GM18858 (cell line): ENCODE results near the gene CALR3.
"Not testable (repeated sequence)": the region's sequence is repeated elsewhere in the genome, so short reads cannot be mapped to it uniquely, and the experiment has no call there.

Source experiments
- ATAC-seq: cut with Tn5 transposase; IDR thresholded peaks from one replicate; pipeline ENCODE4 v1.9.1; 2021; ENCODE audit not compliant: unreplicated experiment

CALR3 gene

DNA sequence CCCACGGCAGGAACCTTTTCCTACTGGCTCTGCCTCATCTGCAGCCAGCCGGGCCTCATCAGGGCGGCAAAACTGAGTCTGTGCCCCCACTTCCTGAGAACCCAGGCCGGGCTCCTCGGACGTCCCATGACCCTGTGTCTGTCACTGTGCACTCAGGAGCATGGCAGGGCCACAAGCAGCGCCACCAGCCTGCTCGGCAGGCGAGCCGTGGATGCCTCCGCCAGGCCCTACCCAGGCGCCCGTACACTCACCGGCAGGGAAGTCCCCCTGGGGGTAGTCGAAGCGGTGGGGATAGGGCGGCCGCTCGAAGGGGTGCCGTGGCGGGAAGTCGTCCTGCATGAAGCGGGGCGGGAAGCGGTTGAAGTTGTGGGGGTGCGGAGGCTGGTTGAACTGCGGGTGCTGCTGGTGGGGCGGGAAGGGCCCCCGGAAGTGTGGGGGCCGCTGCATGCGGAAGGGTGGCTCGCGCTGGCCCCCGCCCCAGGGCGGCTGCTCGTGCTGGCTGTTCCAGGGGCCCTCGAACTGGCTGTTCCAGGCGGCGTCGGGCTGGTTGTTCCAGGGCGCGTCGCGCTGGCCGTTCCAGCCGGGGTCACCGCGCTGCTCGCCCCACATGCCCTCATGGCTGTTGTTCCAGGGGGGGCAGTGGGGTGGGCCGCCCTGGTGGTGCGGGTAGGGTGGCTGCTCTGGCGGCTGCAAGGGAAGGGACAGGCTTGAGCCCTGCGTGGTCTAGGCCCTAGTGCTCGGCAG lies 29.2 kb upstream of the CALR3 start:
- no peak for ATAC-seq

DNA sequence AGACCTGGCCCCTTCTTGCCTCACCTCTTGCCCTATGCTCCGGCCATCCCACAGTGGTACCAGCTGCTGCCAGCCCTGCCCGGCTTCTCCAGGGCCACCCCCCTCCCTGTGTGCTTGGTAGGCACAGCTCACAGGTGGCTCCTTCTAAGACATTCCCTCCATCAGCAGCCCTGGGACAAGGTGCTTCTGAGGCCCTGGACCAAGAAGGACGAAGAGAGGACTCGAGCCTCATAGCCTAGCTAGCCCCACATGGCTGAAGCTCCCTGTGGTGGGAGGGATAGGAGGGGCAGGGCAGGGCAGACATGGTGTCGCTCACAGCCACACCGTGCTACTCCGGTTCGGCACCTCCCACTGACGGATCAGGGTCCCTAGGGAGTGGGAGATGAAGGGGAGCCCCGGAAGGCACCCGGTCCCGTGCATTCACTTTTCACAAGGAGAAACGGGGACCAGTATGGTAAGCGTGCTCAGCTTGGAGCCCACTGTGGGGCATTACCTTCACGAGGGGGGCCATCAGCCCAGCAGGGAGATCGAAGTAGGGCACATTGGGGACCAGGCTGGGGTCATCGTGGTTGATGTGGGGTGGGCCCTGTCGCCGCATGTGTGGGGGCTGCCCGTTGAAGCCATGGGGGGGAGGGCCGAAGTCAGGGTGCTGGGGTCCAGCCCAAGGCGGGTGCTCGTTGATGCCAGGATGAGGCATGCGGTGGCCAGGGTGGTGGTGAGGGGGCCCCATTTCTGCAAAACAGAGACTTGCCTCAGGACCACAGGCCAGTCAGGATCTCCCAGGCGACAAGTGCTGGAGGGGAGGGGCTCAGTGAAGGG lies 26.8 kb upstream of the CALR3 start:
- ATAC-seq = no peak

- no peak for ATAC-seq
These were observed 25.8 kb upstream of the CALR3 start for GRCh38 chr19:16521715-16522289.

DNA sequence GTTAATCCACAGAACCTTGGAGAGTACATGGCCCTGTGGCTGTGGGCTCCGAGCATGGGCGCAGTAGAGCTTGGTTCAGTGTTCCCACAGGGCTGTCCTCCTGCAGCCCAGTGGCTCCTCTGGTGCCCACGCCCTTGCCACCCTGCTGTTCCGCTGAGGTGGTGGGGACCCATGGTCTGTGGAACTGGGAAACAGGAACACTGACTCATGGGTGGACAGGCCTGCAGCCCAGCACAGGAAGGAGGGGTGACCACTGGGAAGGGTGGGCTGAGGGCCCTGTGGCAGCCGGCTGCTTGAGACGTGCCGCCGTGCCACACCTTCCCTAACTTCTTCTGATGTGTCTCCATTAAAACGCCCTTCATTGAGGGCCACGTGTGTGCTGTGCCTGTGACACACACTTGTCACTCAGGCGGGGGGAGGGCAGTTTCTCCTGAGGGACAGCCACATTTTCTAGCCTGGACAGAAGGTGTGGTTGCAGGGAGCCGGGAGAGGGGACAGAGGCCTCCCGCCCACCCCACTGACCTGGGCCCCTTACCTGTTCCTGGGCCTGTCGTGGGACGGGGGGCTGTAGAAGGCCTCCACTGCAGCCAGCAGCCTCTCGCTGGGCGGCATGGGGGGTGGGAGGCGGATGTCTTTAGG lies 25.1 kb upstream of the CALR3 start:
- no peak for ATAC-seq

GRCh38 chr19:16520074-16520973 lies 24.4 kb upstream of the CALR3 start:
- ATAC-seq = no peak

- ATAC-seq = no peak
These were observed 23.3 kb upstream of the CALR3 start for GRCh38 chr19:16519230-16519687.

GRCh38 chr19:16518483-16519229 lies 22.7 kb upstream of the CALR3 start:
- ATAC-seq = no peak

GRCh38 chr19:16518061-16518460 lies 22.1 kb upstream of the CALR3 start:
- no peak for ATAC-seq

- ATAC-seq = no peak
These were observed 21.1 kb upstream of the CALR3 start for GRCh38 chr19:16516923-16517610.

DNA sequence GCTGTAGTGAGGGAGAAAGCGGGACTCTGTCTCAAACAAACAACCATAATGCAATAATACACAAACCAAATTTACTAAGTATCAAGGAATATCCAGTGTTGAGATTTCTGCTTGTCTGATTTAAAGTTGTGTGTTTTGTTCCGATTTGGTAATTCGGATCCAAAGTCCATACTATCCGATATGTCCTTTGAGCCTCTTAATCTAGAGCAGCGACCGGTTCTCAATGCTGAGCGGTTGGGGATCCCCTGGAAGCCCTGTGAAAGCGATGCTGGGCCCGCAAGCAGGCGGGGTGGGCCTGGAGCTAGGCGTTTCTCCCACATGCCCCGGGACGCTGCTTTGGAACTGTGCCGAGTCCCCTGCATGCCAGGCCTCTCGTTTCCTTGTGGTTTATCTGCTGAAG lies 20.4 kb upstream of the CALR3 start:
- no peak for ATAC-seq

DNA sequence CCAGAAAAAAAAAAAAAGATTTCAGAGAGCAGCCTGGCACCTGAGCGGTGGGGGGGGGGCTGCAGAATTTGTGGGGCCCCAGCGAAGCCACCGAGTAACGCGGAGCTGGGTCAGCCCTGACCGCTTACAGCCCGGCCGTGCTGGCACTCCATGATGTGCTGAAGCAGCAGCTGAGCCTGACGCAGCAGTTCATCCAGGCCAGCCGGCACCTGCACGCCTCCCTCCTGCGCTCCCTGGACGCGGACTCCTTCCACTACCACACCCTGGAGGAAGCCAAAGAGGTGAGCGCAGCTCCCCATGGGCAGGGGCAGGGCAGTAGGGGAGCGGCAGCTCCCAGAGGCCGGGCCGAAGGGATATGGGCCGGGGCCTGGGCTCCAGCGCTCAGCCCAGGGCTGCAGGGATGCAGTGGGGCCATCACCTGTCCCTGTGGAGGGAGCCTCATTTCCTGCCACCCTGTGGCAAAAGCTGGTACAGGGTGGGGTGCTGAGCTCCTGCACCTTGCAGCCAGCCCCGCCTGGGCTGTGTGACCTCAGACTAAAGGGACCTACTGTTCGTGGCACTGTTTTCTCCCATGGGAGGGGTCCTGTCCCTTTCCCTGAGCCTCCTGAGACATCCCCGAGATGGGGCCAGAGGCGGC lies 18.5 kb upstream of the CALR3 start:
- ATAC-seq = no peak

DNA sequence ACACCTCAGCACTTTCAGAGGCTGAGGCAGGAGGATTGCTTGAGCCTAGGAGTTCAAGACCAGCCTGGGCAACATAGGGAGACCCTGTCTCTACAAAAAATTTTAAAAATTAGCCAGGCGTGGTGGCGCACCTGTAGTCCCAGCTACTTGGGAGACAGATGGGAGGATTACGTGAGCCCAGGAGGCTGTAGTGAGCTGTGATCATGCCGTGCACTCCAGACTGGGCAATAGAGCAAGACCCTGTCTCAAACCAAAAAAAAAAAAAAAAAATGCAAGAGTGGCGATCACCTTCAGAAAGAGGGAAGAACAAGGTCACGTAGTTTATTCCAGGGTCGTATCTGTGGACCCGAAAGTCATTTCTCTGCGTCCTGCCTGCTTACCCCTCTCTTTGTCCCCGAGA lies 16.6 kb upstream of the CALR3 start:
- ATAC-seq = not testable (repeated sequence)

DNA sequence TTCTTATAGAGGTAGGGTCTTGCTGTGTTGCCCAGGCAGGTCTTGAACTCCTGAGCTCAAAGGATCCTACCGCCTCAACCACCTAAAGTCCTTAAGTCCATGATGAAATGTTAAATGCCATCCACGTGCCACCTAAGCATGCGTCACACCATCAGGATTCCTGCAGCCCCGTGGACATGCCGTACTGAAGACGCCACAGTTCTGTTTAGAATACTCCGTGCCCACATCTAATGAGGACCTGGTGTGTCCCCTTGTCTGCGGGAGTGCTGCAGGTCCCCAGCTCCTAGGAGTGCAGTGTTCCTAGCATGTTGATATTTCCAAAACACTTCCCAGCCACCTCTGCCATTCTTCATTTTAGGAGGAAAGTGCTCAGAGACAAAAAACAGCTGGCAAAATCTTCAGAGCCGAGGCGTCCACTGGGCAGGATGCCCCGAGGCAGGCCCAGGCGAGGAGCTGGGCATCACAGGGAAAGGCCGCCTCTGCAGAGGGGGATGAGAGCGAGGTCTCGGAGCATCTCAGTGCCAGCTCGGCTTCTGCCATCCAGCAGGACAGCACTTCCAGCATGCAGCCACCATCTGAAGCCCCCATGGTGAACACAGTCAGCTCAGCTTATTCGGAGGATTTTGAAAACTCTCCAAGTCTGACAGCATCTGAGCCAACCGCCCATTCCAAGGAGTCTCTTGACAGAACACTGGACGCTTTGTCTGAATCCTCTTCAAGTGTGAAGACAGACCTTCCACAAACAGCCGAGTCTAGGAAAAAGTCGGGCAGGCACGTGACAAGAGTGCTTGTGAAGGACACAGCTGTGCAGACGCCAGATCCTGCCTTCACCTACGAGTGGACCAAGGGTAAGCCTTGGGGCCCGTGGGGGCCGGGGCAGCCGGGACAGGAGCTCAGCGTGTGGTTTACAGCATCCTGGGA lies 13.4 kb upstream of the CALR3 start:
- ATAC-seq = no peak

DNA sequence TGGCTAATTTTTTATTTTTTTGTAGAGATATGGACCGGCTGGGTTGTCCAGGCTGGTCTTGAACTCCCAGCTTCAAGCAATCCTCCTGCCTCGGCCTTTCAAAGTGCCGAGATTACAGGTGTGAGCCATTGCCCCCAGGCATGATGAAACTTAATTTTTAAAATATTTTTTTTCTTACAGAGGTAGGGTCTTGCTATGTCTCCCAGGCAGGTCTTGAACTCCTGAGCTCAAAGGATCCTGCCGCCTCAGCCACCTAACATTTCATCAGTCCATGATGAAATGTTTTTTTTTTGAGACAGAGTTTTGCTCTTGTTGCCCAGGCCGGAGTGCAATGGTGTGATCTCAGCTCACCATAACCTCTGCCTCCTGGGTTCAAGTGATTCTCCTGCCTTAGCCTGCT lies 12.6 kb upstream of the CALR3 start:
- no peak for ATAC-seq

DNA sequence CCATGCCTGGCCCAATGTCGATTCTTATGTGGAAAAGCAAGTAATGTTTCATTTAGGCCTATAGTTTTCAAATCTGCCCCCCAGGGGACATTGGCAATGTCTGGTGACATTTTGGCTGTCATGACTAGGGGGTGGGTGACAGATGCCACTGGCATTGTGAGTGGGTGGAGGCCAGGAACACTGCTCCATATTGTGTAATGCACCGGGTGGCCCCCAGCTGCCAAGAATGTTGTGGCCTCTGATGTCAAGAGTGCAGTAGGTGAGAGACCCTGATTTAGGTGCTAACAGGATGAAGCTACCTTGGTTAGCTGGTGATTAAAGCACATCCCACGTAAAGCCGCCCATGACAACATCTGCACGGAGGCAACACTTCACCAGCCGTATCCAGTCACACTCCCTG lies 11.0 kb upstream of the CALR3 start:
- ATAC-seq = no peak

DNA sequence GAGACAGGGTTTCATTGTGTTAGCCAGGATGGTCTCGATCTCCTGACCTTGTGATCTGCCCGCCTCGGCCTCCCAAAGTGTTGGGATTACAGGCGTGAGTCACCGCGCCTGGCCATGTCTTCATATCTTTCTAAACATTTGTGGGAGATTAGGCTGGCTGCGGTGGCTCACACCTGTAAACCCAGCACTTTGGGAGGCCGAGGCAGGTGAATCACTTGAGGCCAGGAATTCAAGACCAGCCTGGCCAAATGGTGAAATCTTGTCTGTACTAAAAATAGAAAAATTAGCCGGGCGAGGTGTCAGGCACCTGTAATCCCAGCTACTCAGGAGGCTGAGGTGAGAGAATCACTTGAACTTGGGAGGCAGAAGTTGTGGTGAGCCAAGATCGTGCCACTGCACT lies 10.2 kb upstream of the CALR3 start:
- ATAC-seq = not testable (repeated sequence)

DNA sequence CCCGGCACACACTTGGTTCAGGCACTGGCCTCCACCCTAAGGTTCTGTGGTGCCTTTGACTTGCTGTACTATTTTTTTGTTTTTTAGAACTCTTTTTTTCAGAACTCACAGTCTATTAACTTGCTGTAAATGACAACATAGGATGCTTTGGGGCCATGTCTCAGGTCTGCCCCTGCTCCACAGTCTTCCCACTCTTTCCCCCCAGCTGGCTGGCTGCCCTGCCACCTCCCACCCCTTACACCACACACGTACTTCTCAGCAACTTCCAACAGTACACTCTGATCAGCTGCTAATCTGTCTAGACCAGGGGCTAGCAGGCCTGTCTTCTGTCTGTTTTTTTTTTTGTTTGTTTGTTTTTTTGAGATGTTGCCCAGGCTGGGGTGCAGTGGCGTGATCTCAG lies 8.3 kb upstream of the CALR3 start:
- ATAC-seq = no peak

DNA sequence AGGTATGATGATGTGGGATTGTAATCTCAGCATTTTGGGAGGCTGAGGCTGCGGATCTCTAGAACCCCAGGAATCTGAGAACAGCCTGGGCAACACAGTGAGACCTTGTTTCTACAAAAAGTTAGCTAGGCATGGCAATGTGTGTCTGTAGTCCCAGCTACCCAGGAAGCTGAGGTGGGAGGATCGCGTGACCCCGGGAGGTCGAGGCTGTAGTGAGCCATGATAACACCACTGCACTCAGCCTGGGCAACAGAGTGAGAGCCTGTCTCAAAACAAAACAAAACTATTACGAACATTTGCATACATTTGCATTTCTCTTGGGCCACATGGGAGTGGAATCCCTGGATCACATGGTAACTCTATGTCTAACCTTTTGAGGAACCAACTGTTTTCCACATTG lies 1.9 kb upstream of the CALR3 start:
- ATAC-seq = no peak
